Peyer's patch (tissue), 4 donors: Measurements from ENCODE around the gene ITGA8. TPM values are rescaled to one million over a fixed set of nuclear protein-coding genes. Genes with fewer than 3 reads are reported as not detected.

Experiments used
- DNase-seq, 3 donors: peaks; one replicate each; pipeline ENCODE4 v3.0.0-alpha.2; 2017 to 2019
- H3K27ac ChIP-seq, 4 donors: fragments of 200-600 bp; sonication (generic); one replicate each; pipeline ENCODE4 v1.5.1; 2016 to 2019
- H3K27me3 ChIP-seq, 2 donors: fragments of 200-600 bp; sonication (generic); one replicate each; pipeline ENCODE4 v1.5.1; 2019
- H3K36me3 ChIP-seq, 3 donors: fragments of 200-600 bp; sonication (generic); one replicate each; pipeline ENCODE4 v1.5.1; 2016 to 2019
- H3K4me1 ChIP-seq, 4 donors: fragments of 200-600 bp; sonication (generic); one replicate each; pipeline ENCODE4 v1.5.1; 2016 to 2019
- H3K4me3 ChIP-seq, 4 donors: fragments of 200-600 bp; sonication (generic); 1 replicate in 3 of 4; 2 replicates in 1 of 4; pipeline ENCODE4 v1.5.1; 2016 to 2019; ENCODE audit warnings: mild to moderate bottlenecking in 1 of 4
- H3K9me3 ChIP-seq, 4 donors: fragments of 200-600 bp; sonication (generic); one replicate each; pipeline ENCODE4 v1.5.1; 2016 to 2019; ENCODE audit warnings: mild to moderate bottlenecking in 1 of 4
- CTCF ChIP-seq, 6 experiments: fragments of 450-650 bp in 4 of 6; fragments of 200-600 bp in 2 of 6; sonication (generic) in 1 of 6; IDR thresholded peaks; one replicate each; pipeline ENCODE4 v1.5.1; 2017 to 2019; ENCODE audit warnings: antibody characterized with exemption in 6 of 6, mild to moderate bottlenecking in 3 of 6, moderate library complexity in 1 of 6
- POLR2A ChIP-seq, 2 donors: fragments of 450-650 bp; IDR thresholded peaks; one replicate each; pipeline ENCODE4 v1.5.1; 2017; ENCODE audit warnings: antibody characterized with exemption in 2 of 2, mild to moderate bottlenecking in 2 of 2, moderate library complexity in 2 of 2
- total RNA-seq, 4 donors: library from RNA; depleted of rRNA; stranded (reverse); fragments of >200 nt; gene quantifications; one replicate each; pipeline ENCODE4 v1.1.0, GENCODE V29; 2016

Gene ITGA8
- total RNA-seq, 4 donors from 2014 or later = 2.4 to 13.2 (median 3.9) TPM

DNA sequence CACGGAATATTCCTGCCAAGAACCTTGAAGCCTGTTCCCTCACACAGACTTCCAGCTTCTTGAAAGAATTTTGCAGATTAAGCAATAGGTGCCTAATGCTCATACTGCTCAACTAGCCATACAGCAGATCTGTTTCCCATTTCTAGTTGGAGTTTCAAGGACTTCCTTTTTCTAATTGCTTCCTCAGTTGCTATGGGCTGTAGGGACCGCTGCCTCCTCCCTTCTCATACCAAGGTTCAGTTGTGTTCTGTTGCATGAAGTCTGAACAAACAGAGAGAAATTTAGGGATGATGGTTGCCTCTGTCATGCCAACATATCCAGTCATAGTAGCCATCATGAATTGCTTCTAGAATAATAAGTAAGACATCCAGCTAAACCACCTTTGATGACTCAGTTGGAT lies 6.8 kb downstream of the ITGA8 start:
- no peaks in the 10 kb centered on the region for H3K4me1 ChIP-seq
- H3K4me3 ChIP-seq = no peak overlapping the region
- TF ChIP-seq CTCF (IDR thresholded peaks at IDR 0.05) = no peak
- no peak for TF ChIP-seq POLR2A (IDR thresholded peaks at IDR 0.05)
- DNase-seq = no peak
- H3K27me3 ChIP-seq = no peaks in the 10 kb centered on the region
- H3K9me3 ChIP-seq = no peaks in the 10 kb centered on the region
- no peak overlapping the region for H3K27ac ChIP-seq
- H3K36me3 ChIP-seq = no peaks in the 10 kb centered on the region

DNA sequence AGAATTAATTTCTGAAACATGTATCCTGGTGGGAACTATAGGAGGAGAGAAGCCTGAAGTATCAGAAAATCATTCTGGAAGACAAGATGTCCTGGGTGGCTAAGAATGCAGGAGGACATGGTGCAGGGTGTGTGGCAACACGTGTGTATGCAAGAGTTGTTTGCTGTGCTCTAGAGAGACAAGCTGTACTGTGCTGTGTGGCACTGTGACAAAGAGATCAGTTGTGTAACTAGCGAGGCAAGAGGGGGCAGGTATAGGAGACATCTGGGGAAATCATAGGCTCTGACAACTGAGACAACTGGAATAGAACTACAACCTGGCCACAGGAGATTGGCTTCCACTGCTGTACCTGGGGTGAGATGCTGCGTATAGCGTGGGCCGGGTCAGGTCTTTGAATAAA lies 9.3 kb downstream of the ITGA8 start:
- H3K36me3 ChIP-seq = no peaks in the 10 kb centered on the region
- no peak overlapping the region for H3K27ac ChIP-seq
- no peaks in the 10 kb centered on the region for H3K9me3 ChIP-seq
- no peaks in the 10 kb centered on the region for H3K4me1 ChIP-seq
- no peak overlapping the region for H3K4me3 ChIP-seq
- no peaks in the 10 kb centered on the region for H3K27me3 ChIP-seq
- TF ChIP-seq POLR2A (IDR thresholded peaks at IDR 0.05) (no peak), CTCF (IDR thresholded peaks at IDR 0.05) (no peak)
- DNase-seq = no peak

DNA sequence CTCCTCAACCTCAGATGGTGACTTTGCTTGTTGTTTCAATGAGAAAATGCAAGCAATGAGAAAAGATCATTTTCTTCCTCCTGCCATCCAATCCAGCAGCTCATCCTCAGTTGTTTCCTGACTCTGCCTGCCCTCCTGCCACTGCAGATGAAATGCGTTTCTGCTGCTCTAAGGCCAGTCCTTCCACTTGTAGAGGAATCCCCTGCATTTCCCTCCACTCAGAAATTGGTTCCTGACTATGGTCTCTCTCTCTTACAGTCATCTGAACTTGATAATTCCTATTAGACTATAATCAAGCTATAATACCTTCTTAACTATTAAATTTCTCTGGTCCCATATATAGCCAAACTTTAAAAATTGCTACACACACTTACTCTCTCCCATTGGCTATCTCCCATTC lies 14.4 kb downstream of the ITGA8 start:
- Histone ChIP-seq H3K4me1 (no peaks in the 10 kb centered on the region), H3K27me3 (no peaks in the 10 kb centered on the region), H3K4me3 (no peak overlapping the region), H3K36me3 (no peaks in the 10 kb centered on the region), H3K9me3 (no peaks in the 10 kb centered on the region), H3K27ac (no peak overlapping the region)
- no peak for TF ChIP-seq POLR2A (IDR thresholded peaks at IDR 0.05)
- no peak for TF ChIP-seq CTCF (IDR thresholded peaks at IDR 0.05)
- no peak for DNase-seq

GRCh38 chr10:15704581-15704968 lies 15.1 kb downstream of the ITGA8 start:
- no peak for TF ChIP-seq CTCF (IDR thresholded peaks at IDR 0.05)
- TF ChIP-seq POLR2A (IDR thresholded peaks at IDR 0.05) = no peak
- no peak for DNase-seq
- Histone ChIP-seq H3K4me1 (no peaks in the 10 kb centered on the region), H3K27me3 (no peaks in the 10 kb centered on the region), H3K9me3 (no peaks in the 10 kb centered on the region), H3K36me3 (no peaks in the 10 kb centered on the region), H3K4me3 (no peak overlapping the region), H3K27ac (no peak overlapping the region)

DNA sequence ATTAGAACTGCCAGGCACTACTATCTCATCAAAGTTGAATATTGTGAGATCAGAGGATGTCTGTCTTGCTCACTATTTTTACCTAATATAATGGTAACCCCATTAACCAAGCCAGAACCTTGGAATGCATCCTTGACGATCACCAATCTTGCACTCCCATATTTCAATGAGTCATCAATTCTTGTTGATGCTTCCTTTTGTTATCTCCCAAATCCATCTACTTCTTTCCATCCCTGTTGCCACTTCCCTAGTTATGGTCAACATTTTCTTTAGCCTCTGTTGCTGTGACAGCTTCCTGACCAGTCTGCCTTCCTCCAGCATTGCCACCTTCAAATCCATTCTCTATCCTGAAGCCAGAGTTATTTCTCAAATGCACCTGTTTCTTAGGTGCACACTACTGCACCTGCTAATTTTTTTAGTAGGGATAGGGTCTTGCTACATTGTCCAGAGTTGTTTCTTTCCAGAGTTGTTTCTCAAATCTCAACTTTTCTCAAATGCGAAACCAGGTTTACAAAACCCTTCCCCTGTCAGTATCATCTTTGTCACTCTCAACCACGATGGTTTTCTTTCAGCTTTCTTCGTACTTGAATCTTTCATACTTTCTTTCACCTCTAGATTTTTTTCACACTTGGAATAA lies 15.7 kb downstream of the ITGA8 start:
- no peak for TF ChIP-seq CTCF (IDR thresholded peaks at IDR 0.05)
- no peak for TF ChIP-seq POLR2A (IDR thresholded peaks at IDR 0.05)
- no peaks in the 10 kb centered on the region for H3K27me3 ChIP-seq
- H3K4me1 ChIP-seq = no peaks in the 10 kb centered on the region
- H3K9me3 ChIP-seq = no peaks in the 10 kb centered on the region
- H3K27ac ChIP-seq = no peak overlapping the region
- no peaks in the 10 kb centered on the region for H3K36me3 ChIP-seq
- no peak for DNase-seq
- no peak overlapping the region for H3K4me3 ChIP-seq
